NCI-H510A treated with DMSO at 0.1 percent for 48 hours (cell line): ENCODE measurements around the gene GALNT11.
"Not testable (repeated sequence)": the region's sequence is repeated elsewhere in the genome, so short reads cannot be mapped to it uniquely, and the experiment has no call there.

Source experiments
- DNase-seq: peaks from one replicate; lab custom pipeline; 2025; lab: John Stamatoyannopoulos, UW

The GALNT11 gene

DNA sequence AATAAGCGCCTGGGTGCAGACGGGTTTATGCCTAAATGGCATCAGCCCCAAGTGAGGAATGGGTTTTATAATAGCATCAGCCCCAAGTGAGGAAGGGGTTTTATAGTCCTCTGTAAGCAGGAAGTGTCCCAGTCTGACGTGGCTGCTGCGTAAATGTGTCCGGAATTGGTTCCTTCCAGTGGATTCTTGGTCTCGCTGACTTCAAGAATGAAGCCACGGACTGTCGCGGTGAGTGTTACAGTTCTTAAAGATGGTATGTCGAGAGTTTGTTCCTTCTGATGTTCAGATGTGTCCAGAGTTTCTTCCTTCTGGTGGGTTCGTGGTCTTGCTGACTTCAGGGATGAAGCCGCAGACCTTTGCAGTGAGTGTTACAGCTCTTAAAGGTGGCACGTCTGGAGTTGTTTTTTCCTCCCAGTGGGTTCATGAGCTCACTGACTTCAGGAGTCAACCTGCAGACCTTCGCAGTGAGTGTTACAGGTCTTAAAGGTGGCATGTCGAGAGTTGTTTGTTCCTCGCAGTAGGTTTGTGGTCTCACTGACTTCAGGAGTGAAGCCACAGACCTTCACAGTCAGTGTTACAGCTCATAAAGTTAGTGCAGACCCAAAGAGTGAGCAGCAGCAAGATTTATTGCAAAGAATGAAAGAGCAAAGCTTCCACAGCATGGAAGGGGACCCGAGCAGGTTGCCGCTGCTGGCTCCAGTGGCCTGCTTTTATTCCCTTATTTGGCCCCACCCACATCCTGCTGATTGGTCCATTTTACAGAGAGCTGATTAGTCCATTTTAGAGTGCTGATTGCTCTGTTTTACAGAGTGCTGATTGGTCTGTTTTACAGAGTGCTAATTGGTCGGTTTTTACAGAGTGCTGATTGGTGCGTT lies 2.3 kb downstream of the GALNT11 start:
- not testable (repeated sequence) for DNase-seq

DNA sequence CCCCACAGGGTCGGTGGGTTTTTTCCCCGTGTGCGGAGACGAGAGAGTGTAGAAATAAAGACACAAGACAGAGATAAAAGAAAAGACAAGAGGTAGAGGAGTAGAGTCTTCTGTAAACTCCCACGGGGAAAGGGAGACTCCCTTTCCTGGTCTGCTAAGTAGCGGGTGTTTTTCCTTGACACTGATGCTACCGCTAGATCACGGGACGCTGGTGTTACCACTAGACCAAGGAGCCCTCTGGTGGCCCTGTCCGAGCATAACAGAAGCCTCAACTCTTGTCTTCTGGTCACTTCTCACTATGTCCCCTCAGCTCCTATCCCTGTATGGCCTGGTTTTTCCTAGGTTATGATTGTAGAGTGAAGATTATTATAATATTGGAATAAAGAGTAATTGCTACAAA lies 4.6 kb downstream of the GALNT11 start:
- DNase-seq = peak; percentile 9

DNA sequence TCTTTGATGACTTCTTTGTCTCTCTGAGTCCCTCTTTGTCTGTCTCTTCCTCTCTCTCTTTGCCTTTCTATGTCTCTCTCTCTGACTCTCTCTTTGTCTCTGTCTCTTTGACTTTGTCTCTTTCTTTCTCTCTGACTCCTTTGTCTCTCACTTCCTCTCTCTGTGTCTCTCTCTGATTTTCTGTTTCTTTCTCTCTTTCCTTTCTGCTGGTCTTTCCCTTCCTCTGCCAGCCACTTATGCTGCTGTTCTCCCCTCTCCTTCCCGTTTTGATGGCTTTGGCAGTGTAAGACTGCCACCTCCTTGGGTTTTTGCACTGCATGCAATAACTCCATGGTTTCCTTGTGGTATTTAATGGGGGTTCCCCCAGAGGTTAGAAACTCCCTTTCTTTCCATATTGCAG lies 5.2 kb downstream of the GALNT11 start:
- DNase-seq = not testable (repeated sequence)

DNA sequence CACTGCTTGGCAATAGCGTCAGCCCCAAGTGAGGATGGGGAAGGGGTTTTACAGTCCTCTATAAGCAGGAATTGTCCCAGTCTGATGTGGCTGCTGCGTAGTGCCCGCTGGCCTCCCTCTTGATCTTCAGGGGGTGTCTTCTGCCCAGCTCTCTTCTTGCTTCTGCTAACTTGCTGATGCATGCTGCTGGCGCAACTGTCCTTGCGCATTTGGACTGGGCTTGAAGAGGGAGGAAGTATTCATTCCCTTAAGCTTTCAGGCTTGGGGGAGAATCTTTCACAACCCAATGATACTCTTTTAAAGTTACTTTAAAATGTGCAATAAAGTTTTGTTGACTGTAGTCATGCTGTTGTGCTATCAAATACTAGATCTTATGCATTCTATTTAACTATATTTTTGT lies 10.3 kb downstream of the GALNT11 start:
- DNase-seq = no peak

DNA sequence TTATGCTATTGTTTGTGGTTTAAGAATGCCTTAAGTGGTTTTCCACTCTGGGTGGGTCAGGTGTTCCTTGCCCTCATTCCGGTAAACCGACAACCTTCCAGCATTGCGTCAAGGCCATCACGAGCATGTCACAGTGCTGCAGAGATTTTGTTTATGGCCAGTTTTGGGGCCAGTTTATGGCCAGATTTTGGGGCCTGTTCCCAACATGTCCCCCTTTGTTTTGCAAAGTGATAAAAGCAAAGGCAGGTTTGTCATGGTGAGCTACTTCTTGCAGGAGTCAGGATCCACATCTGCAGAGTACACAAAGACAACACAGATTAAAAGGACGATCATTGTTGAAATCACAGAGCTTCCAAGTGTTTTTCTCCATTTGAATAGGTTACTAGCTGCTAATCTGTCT lies 12.9 kb downstream of the GALNT11 start:
- not testable (repeated sequence) for DNase-seq

DNA sequence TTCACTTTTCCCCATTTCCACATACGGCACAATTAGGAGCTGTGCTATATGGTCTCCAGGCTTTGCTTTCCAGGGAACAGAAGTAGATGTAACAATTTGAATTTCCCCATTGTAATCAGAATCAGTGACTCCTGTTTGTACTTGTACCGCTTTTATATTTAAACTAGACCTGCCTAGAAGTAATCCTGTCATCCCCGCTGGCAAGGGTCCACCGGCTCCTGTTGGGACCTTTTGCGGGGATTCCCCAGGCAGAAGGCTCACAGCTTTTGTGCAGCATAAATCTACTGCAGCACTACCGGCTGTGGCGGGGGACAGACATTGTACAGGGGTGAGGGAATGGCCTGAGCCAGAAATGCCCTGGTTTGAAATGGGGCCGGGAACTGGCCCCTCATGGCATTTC lies 17.6 kb downstream of the GALNT11 start:
- DNase-seq = not testable (repeated sequence)

DNA sequence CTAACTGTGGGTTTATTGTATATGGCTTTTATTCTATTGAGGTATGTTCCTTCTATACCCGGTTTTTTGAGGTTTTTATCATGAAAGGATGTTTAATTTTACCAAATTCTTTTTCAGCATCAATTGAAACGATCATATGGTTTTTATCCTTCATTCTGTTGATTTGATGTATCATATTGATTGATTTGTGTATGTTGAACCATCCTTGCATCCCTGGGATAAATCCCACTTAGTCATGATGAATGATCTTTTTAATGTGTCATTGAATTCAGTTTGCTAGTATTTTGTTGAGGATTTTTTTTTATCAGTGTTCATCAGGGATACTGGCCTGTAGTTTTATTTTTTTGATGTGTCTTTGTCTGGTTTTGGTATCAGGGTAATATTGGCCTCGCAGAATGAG lies 19.4 kb downstream of the GALNT11 start:
- DNase-seq = not testable (repeated sequence)

DNA sequence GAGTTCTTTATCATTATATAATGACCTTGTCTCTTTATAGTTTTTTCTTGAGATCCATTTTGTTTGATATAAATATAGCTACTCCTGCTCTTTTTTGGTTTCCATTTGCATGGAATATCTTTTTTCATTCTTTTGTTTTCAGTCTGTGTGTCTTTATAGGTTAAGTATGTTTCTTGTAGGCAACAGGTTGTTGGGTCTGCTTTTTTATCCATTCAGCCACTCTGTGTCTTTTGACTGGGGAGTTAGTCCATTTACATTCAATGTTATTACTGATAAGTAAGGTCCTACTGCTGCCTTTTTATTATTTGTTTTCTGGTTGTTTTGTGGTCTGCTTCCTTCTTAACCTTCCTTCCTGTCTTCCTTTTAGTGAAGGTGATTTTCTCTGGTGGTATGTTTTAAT lies 21.1 kb downstream of the GALNT11 start:
- no peak for DNase-seq

DNA sequence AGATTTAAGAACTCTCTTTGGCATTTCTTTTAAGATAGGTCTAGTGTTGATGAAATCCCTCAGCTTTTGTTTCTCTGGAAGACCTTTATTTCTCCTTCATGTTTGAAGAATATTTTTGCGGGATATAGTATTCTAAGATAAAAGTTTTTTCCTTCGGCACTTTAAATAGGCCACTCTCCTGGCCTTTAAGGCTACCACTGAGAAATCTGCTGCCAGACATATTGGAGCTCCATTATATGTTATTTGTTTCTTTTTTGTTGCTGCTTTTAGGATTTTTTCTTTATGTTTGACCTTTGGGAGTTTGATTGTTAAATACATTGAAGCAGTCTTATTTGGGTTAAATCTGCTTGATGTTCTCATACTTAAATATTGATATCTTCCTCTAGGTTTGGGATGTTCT lies 22.6 kb downstream of the GALNT11 start:
- DNase-seq = no peak

DNA sequence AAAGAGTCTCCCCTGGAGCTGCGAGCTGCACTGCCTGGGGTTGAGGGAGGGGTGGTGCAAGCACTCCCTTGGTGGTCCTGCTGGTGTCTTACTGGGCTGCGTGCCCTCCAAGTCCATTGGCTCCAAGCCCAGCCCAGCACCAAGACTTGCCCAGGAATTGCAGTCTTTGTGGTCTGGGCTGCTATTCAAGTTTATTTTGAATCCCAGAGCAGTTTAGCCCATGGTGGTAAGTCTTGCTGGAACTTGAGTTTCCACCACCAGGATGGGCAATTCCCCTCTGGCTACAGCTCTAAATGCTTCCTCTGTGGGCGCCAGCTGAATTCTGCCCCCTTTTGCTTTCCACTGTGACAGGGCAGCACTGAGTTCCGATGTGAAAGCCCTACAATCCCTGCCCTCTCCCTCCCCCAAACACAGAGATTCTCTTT lies 25.1 kb downstream of the GALNT11 start:
- DNase-seq = no peak

DNA sequence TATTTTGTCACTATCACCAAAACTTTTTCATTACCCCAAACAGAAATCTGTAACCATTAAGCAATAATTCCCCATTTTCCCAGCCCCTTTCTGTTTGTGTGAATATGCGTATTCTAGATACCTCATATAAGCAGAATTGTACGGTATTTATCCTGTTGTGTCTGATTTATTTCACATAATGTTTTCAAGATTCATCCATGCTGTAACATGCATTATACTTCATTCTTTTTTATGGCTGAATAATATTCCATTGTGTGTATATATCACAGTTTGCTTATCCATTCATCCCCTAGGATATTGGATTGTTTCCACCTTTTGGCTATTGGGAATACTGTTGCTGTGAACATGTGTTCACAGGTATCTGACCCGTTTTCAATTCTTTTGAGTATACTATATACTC lies 26.5 kb downstream of the GALNT11 start:
- no peak for DNase-seq

DNA sequence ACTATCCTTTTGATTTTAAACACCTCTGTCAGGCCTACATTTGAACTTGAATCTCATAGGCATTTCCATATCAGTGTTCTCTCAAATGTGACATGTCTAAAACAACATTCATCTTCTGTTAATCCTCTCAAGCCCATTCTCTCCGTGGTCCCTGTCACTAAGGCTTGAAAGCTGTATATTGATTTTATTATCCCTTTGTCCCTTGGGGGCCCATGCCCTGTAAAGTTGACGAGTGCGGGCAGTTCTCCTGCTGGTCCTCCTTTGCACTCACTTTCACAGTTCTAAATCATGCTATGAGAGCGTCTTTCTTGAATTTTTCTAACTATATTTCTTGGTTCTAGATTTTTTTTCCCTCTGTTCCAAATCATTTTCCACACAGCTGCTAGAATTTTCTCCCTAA lies 27.3 kb downstream of the GALNT11 start:
- DNase-seq = no peak

DNA sequence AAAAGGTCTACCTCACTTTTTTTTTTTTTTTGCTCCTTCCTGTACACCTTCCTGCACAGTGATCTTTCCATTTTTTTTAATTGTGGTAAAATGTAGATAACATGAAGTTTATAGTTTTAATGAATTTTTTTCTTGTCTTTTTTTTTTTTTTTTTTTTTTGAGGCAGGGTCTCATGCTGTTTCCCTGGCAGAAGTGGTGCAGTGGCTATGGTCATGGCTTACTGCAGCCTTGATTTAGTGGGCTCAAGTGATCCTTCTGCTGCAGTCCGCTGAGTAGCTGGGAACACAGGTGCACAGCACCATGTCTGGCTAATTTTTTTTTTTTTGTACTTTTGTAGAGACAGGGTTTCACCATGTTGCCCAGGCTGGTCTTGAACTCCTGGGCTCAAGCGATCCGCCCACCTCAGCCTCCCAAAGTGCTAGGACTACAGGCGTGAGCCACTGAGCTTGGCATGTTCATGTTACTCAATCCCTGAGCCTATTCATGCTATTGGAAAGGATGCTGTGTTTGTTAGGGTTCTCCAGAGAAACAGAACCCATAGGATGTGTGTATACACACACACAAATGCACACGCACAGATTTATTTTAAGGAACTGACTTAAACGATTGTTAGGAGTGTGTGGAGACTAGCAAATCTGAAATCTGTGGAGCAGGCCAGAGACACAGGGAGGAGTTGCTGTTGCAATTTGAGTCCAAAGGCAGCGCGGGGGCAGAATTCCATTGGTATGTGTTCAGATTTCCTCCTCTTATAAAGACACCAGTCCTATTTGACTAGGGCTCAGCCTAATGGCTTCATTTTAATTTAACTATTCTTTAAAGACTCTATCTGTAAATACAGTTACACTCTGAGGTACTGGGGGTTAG lies 29.1 kb downstream of the GALNT11 start:
- no peak for DNase-seq

DNA sequence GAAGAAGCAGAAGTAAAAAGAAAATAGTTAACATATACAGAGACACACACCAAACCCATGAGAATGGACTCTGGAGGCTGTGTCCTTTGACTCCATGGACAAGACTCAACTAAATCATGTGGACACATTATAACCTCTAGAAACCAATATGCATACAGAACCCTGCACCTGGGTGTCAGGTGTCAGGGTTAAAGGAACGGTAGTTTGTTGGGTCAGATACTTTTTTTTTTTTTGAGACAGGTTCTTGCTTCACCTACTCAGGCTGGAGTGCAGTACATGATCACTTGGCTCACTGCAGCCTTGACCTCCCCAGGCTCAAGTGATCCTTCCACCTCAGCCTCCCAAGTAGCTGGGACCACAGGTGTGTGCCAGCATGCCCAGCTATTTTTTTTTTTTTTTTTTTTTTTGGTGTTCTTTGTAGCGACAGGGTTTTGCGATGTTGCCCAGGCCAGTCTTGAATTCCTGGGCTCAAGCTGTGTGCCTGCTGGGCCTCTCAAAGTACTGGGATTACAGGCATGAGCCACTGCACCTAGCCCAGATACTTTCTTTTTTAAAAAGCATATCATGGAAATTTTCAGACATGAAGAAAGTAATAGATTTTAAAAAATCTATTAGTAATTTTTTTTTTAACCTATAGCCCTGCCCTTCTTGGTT lies 31.3 kb downstream of the GALNT11 start:
- no peak for DNase-seq

DNA sequence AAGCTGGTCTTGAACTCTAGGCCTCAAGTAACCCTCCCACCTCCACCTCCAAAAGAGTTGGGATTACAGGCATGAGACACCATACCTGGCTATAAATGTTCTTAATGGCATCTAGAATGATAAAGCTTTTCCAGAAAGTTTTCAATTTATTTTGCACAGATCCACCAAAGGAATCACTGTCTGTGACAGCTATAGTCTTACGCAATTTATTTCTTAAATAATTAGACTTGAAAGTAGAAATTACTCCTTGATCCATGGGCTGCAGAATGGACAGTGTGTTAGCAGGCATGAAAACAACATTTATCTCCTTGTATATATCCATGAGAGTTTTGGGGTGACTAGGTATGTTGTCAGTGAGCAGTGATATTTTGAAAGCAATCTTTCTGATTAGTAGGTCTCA lies 33.8 kb downstream of the GALNT11 start:
- no peak for DNase-seq

DNA sequence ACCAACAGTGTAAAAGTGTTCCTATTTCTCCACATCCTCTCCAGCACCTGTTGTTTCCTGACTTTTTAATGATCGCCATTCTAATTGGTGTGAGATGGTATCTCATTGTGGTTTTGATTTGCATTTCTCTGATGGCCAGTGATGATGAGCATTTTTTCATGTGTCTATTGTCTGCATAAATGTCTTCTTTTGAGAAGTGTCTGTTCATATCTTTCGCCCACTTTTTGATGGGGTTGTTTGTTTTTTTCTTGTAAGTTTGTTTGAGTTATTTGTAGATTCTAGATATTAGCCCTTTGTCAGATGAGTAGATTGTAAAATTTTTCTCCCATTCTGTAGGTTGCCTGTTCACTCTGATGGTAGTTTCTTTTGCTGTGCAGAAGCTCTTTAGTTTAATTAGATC lies 35.6 kb downstream of the GALNT11 start:
- DNase-seq = not testable (repeated sequence)

DNA sequence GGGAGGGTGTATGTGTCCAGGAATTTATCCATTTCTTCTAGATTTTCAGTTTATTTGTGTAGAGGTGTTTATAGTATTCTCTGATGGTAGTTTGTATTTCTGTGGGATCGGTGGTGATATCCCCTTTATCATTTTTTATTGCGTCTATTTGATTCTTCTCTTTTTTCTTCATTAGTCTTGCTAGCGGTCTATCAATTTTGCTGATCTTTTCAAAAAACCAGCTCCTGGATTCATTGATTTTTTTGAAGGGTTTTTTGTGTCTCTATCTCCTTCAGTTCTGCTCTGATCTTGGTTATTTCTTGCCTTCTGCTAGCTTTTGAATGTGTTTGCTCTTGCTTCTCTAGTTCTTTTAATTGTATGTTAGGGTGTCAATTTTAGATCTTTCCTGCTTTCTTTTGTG lies 37.7 kb downstream of the GALNT11 start:
- not testable (repeated sequence) for DNase-seq

DNA sequence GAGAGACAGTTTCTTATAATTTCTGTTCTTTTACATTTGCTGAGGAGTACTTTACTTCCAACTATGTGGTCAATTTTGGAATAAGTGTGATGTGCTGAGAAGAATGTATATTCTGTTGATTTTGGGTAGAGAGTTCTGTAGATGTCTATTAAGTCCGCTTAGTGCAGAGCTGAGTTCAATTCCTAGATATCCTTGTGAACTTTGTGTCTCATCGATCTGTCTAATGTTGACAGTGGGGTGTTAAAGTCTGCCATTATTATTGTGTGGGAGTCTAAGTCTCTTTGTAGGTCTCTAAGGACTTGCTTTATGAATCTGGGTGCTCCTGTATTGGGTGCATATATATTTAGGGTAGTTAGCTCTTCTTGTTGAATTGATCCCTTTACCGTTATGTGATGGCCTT lies 38.3 kb downstream of the GALNT11 start:
- DNase-seq = not testable (repeated sequence)

DNA sequence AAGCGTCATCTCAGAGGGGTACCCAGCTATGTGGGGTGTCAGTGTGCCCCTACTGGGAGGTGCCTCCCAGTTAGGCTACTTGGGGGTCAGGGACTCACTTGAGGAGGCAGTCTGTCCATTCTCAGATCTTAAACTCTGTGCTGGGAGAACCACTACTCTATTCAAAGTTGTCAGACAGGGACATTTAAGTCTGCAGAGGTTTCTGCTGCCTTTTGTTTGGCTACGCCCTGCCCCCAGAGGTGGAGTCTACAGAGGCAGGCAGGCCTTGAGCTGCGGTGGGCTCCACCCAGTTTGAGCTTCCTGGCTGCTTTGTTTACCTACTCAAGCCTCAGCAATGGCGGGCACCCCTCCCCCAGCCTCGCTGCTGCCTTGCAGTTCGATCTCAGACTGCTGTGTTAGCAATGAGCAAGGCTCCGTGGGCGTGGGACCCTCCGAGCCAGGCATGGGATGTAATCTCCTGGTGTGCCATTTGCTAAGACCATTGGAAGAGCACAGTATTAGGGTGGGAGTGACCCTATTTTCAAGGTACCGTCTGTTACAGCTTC lies 40.4 kb downstream of the GALNT11 start:
- DNase-seq = not testable (repeated sequence)

DNA sequence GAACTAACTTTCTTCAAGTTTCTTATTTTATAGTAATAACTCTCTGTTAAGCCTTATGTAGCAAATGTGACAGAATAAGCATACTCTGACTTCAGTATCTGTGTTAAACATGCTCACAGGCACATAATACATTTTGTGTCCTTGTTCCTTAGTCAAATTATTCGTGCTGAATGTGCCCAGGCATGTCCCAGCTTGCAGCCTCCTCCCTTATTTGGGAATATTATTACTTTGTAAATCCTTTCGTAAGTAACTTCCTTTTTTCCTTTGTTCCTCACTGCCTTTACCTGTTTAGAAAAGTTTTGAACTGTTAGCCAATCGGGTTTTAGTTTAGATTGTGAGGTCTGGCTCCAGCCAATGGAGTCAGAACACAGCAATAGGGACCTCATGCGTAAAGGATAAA lies 46.9 kb downstream of the GALNT11 start:
- DNase-seq = no peak

DNA sequence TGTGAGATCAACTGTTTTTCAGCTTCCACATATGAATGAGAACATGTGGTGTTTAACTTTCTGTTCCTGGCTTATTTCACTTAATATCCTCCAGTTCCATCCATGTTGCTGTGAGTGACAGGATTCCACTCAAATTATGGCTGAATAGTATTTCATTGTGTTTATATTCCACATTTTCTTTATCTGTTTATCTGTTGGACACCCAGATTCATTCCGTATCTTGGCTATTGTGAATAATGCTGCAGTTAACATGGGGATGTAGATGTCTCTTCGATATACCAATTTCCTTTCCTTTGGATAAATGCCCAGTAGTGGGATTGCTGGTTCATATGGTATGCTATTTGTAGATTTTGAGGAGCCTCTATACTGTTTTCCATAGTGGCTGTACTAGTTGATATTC lies 47.9 kb downstream of the GALNT11 start:
- DNase-seq = no peak

DNA sequence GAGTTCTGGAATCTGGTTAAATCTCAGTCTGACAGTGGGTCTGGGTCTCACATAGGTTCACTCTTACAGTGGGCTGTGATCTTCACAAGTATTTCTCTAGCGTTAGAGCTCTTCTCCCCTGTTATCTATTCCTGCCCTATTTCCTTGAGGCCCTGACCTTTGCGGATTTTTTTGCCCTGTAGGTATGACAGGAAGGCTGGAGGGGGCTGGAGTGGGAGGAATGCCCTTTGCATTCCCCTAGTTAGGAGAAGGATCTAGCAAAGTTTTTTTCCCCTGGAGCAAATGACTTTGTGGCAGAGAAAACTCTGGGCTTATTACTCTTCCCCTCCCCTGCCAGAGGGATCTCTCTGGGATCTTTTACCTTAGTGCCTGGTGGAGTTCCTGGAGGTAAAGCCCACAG lies 49.2 kb downstream of the GALNT11 start:
- no peak for DNase-seq
